Measurements from ENCODE around the gene KLHL14.

- no peak for TF ChIP-seq ZC3H11A (IDR thresholded peaks at IDR 0.05)
- no peak for TF ChIP-seq CTCF (IDR thresholded peaks at IDR 0.05)
- no peak for TF ChIP-seq POLR2A (IDR thresholded peaks at IDR 0.05; ENCODE audit: low read length)
- TF ChIP-seq USF2 (IDR thresholded peaks at IDR 0.05), result no peak
- TF ChIP-seq EP300 (IDR thresholded peaks at IDR 0.05), result no peak
- TF ChIP-seq JUN (IDR thresholded peaks at IDR 0.05), result no peak
- TF ChIP-seq RNF2 (IDR thresholded peaks at IDR 0.05; ENCODE audit: borderline replicate concordance, low read depth), result no peak
- no peak for TF ChIP-seq HOXA7 (CRISPR knock-in tag; IDR thresholded peaks at IDR 0.05)
- TF ChIP-seq REST (IDR thresholded peaks at IDR 0.05), result no peak
- no peak for TF ChIP-seq MAX (IDR thresholded peaks at IDR 0.05)
These were observed 28.4 kb upstream of the KLHL14 start for GRCh38 chr18:32801228-32801627.

Measured in A549 (cell line).